ENCODE results near the gene BTBD9.

GRCh38 chr6:38266921-38267354 is 372.8 kb downstream of the BTBD9 start:
- TF ChIP-seq EZH2phosphoT487 (IDR thresholded peaks at IDR 0.05; ENCODE audit: low read depth, severe bottlenecking, unreplicated experiment) (no peak), CTCF (IDR thresholded peaks at IDR 0.05; ENCODE audit: poor library complexity) (no peak), EZH2 (IDR thresholded peaks at IDR 0.05; ENCODE audit: borderline replicate concordance) (no peak)

All from hepatocyte (in vitro differentiated cells).